SH-SY5Y (cell line): ENCODE results near the gene RELA.

Experiments used
- GATA2 ChIP-seq: IDR thresholded peaks from 2 replicates; pipeline ENCODE4 v1.6.1; 2011; ENCODE audit warnings: mild to moderate bottlenecking, low read depth, low read length
- GATA3 ChIP-seq: IDR thresholded peaks from 2 replicates; pipeline ENCODE4 v1.6.1; 2011; ENCODE audit warnings: low read depth, mild to moderate bottlenecking, low read length, moderate library complexity

- no peak for TF ChIP-seq GATA3
- no peak for TF ChIP-seq GATA2
These were observed 32.5 kb downstream of the RELA start for GRCh38 chr11:65630215-65630614.
